Activated CD4-positive, alpha-beta T cell treated with anti-CD3 and anti-CD28 coated beads, Interleukin-2, Interleukin-6, amounts not matched to agents 100 ng/mL and 50 ng/mL, durations not matched to agents 16 hours and 8 hours (primary cell): ENCODE results near the gene MDGA2.
"Not testable (repeated sequence)": the region's sequence is repeated elsewhere in the genome, so short reads cannot be mapped to it uniquely, and the experiment has no call there.

Source experiments
- DNase-seq: peaks from one replicate; pipeline ENCODE4 v3.0.0-alpha.2; 2020

MDGA2 gene

GRCh38 chr14:47057364-47057763 is 618.0 kb downstream of the MDGA2 start:
- no peak for DNase-seq

GRCh38 chr14:47044841-47045240 is 630.6 kb downstream of the MDGA2 start:
- DNase-seq = no peak

GRCh38 chr14:47040550-47040949 is 634.9 kb downstream of the MDGA2 start:
- no peak for DNase-seq

GRCh38 chr14:47039336-47039735 is 636.1 kb downstream of the MDGA2 start:
- no peak for DNase-seq

- DNase-seq = no peak
Observed at GRCh38 chr14:47022721-47023120, 652.7 kb downstream of the MDGA2 start.

GRCh38 chr14:47020500-47020899 is 654.9 kb downstream of the MDGA2 start:
- no peak for DNase-seq

GRCh38 chr14:47012533-47013280 is 662.7 kb downstream of the MDGA2 start:
- DNase-seq = no peak

GRCh38 chr14:47009615-47010014 is 665.8 kb downstream of the MDGA2 start:
- no peak for DNase-seq

GRCh38 chr14:47008732-47009131 is 666.7 kb downstream of the MDGA2 start:
- DNase-seq = no peak

GRCh38 chr14:46999661-47000060 is 675.7 kb downstream of the MDGA2 start:
- DNase-seq = no peak

- no peak for DNase-seq
Observed at GRCh38 chr14:46989566-46989965, 685.8 kb downstream of the MDGA2 start.

- DNase-seq = no peak
Observed at GRCh38 chr14:46988312-46988711, 687.1 kb downstream of the MDGA2 start.

GRCh38 chr14:46985529-46986380 is 689.6 kb downstream of the MDGA2 start:
- no peak for DNase-seq

GRCh38 chr14:46973295-46973694 is 702.1 kb downstream of the MDGA2 start:
- DNase-seq = no peak

GRCh38 chr14:46964378-46964777 is 711.0 kb downstream of the MDGA2 start:
- DNase-seq = no peak

GRCh38 chr14:46951103-46951502 is 724.3 kb downstream of the MDGA2 start:
- no peak for DNase-seq

GRCh38 chr14:46940611-46941010 is 734.8 kb downstream of the MDGA2 start:
- no peak for DNase-seq

GRCh38 chr14:46920542-46920941 is 754.9 kb downstream of the MDGA2 start:
- no peak for DNase-seq

- DNase-seq = not testable (repeated sequence)
Observed at GRCh38 chr14:46915539-46915938, 759.9 kb downstream of the MDGA2 start.

GRCh38 chr14:46902837-46903236 is 772.6 kb downstream of the MDGA2 start:
- DNase-seq = no peak

GRCh38 chr14:46894476-46894875 is 780.9 kb downstream of the MDGA2 start:
- no peak for DNase-seq

- DNase-seq = no peak
Observed at GRCh38 chr14:46887144-46887543, 788.3 kb downstream of the MDGA2 start.

GRCh38 chr14:46885566-46885965 is 789.8 kb downstream of the MDGA2 start:
- no peak for DNase-seq

- no peak for DNase-seq
Observed at GRCh38 chr14:46861753-46862152, 813.7 kb downstream of the MDGA2 start.
